Fibroblast of skin of abdomen (primary cell): ENCODE measurements around the gene DPM2.

Source experiments
- DNase-seq: peaks from one replicate; pipeline ENCODE4 v3.0.0-alpha.2; 2013

DPM2 gene

DNA sequence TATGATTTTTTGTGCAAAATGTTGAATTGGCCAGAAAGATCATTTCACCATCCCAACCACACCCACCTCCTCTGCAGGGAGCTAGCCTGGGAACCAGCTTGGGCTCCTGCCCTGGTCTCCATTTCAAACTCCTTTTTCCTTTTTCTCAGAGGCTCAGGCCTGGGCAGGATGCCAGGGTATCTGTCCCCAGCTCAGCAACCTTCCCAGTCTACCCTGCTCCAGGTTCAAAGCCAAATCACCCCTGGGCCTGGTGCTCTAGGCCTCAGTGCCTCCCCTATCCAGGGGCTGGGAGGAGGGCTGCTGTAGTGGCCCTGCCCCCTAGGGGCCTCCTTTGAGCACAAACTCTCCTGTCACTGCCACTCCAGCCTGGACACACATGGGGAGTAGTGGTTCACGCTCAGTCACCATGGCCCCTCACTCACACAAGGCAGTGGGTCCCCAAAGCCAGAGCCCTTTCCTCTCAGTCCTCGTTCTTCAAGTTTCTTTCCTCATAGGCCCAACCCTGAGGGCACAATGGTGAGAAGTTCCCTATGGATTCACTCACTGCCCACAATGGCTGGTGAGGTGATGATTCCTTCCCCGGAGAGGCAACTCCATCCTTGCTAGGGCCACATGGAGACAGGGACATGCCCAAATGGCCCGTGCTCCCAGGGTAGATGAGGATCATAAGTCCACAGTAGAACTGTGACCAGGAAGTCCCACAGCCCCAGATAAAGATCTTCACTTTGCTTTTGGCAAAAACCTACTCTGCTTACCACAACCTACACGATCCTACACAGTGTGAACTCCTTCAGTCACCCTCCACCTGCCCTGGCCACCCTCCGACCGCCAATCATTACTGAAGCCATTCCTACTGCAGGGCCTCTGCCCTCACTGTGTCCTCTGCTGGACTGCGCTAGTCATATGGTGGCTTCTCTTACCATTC is 19.2 kb downstream of the DPM2 start:
- no peak for DNase-seq

DNA sequence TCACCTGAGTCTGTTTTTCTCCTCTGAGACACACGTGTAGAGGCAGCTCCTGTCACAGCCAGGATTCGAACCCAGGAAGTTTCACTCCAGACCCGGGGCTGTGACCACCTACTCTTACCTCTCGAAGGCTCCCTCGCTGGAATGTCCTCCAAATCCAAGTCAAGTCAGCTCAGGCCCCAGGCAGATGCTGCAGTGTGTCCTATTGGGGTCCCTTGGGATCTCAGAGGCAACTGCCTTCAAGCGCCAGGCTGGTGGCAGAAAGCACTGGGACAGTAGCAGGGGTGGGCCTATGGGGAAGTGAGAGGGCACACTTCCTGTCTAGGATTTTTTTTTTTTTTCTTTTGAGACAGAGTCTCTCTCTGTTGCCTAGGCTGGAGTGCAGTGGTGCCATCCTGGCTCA is 20.1 kb downstream of the DPM2 start:
- no peak for DNase-seq

GRCh38 chr9:127916720-127917581 is 20.7 kb downstream of the DPM2 start, which contains the start of gene ST6GALNAC4:
Gene ST6GALNAC4, minus strand, starts transcription at chr9:127917041. Its CDS starts 622 bp downstream, at chr9:127916419.
- peak; percentile 93 for DNase-seq

DNA sequence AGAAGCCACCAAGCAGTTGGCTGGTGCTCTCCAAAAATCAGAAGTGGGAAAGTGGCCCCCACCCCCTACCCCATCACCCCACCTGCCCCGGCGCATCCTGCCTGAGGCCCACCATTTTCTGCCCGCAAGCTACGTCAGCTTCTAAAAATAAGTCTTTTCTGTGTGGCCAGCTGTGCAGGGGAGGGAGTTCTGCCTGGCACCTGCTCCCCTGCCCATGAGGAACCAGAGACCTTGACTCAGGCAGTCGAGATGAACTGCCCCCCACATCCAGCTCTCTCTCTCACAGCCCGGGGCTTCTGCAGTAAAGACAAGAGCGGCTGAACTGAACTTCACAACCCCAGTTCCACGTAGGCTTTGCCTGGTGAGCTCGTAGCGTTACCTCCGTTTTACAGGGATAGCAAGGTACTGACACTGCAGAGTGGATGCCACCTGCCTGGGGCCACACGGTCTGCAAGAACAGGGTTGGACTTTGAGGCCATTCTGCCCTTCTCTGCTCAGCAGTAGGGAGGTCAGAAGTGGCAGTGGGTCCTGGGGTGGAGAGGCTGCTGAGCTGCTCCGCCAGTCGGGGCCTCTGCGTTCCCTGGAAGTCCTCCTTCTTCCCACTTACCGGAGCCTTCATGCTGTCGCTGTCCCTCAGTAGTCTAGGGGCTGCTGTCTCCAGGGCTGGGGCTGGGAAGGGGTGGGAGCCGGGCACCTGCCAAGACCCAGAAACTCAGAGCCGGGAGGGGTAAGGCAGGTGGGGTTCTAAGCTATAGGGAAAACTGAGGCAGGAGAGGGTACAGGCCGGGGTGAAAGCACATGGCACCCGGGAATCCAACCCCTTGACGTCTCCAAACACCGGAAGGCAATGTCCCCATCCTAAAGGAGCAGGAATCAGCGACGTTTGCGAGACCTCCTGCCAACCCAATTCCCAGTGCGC is 21.6 kb downstream of the DPM2 start:
- no peak for DNase-seq

DNA sequence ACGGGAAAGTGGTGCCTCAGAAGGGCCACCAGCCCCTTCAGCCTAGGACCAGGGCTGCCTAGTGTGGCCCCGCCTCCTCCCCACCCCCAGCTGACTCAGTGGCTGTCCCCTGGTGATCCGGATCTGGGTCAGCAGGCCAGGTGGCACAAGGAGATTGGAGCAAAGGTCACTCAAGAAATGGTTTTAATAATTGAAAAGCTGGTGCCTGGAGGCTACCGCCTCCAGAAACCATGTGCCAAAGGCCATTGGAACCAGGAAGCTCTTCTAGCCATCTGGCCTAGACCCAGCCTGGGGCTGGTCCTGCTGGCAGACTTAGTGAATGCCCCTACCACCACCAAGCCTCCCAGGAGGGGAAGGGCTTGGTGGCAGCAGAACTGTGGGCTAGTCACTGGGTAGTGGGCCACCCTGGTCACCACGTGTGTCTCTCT is 22.3 kb downstream of the DPM2 start:
- DNase-seq, result no peak

DNA sequence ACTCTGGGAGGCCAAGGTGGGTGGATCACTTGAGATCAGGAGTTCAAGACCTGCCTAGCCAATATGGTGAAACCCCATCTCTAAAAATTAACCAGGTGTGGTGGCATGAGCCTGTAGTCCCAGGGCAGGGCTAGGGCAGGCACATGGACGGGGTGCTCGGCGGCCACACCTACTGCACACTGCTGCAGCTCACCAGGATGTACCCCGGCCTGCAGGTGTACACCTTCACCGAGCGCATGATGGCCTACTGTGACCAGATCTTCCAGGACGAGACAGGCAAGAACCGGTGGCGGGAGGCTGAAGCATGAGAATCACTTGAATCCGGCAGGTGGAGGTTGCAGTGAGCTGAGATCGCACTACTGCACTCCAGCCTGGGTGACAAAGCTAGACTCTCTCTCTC is 24.0 kb downstream of the DPM2 start:
- DNase-seq, result no peak

GRCh38 chr9:127912882-127913281 is 24.8 kb downstream of the DPM2 start:
- no peak for DNase-seq

GRCh38 chr9:127912296-127912695 is 25.4 kb downstream of the DPM2 start:
- DNase-seq, result no peak

DNA sequence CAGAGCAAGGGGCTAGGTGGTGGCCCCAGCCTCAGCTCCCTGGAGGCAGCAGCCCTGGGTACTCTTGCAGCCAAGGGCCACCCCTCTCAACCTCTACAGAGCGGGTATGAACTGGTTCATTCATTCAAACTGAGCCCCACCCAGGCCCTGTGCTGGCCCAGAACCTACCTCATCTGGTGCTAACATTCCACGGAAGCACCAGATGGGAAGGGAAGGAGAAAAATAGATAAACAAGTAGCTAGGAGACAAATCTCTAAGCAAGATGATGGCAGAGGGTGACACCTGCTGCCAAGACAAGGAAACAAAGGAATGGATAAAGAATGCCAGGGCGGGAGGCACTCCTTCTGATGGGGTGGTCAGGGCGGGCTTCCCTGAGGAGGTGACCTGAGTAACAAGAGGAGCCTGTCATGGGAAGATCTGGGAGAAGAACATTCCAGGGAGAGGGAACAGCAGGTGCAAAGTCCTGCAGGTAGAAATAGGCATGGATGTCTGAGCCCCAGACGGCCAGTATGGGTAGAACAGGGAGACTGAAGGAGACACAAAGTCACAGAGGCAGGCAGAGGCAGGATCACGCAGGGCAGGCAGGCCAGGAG is 26.9 kb downstream of the DPM2 start:
- DNase-seq, result no peak

DNA sequence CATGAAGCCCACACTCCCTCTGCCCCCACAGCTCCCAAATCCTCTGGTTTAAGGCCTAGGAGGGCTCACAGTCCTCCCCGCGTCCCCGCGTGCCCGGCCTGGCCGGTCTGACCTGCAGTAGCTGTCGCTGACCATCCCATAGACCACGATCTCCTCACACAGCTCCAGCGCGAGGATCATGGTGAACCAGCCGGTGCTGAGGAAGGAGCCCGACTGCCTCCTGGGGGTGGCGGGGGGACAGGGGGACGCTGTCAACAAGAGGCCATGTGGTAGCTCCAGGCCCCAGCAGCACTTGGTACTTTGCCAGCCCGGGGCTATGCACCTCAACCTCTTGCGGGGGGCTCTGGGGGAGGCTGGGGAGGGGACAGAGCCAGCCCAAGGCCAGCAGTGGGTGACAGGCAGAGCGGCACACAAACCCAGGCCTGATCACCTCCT is 27.8 kb downstream of the DPM2 start:
- no peak for DNase-seq

GRCh38 chr9:127908660-127908926 is 29.1 kb downstream of the DPM2 start:
- DNase-seq, result no peak

GRCh38 chr9:127907867-127908659 is 29.6 kb downstream of the DPM2 start:
- DNase-seq, result no peak

- no peak for DNase-seq
These were observed 31.9 kb downstream of the DPM2 start for GRCh38 chr9:127905788-127906191.

DNA sequence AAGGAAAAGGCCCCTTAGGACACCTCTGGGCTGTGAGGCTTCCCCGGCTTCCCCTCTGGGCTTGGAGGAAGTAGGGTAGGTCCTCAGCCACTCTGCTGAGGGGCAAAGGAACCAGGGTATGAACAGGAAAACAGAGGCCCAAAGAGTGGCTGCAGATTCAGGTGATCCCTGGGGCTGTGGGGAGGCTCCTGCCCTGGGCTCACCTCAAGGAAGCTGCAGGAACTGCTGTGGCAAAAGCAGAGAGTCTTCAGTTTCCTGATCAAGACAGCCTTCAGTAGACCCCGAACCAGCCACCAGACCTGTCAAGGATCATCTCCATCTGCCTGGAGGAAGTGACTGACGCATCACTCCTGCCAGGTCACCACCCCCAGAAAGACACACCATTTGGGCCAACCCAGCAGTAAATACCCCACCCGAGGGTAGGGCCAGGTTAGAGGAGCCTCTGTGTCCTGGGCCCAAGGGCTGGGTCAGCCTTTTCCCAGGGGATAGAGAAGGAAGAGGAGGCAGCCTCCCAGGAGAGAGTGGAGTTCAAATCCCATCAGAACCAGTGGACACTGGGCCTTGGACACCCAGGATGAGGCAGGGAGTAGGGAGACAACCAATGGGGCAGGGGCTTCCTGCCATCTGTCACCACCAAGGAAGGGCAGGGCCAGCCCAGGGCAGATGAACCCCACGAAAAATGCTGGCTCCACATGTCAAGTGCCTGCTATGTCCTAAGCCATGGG is 32.5 kb downstream of the DPM2 start:
- DNase-seq, result no peak

DNA sequence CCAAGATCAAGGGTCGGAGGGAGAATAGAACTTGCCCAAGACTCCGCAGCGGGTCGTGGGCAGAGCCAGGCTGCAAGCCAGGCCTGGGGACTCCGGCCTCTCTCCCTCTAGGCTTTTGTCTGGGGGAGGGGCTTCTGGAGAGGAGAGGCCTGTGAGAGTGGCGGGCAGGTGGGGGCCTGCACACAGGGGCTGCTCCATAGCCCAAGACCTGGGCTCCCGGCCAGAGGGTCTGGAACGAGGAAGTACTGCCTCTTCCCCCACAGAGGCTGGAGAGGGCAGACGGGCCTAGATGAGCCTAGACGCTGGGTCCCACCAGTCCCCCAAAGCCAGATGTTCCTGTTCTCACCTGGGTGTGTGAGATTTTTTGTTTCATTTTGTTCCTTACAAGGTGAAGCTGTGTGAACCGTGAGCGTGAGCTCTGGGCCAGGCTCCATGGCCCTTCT is 33.1 kb downstream of the DPM2 start:
- no peak for DNase-seq

DNA sequence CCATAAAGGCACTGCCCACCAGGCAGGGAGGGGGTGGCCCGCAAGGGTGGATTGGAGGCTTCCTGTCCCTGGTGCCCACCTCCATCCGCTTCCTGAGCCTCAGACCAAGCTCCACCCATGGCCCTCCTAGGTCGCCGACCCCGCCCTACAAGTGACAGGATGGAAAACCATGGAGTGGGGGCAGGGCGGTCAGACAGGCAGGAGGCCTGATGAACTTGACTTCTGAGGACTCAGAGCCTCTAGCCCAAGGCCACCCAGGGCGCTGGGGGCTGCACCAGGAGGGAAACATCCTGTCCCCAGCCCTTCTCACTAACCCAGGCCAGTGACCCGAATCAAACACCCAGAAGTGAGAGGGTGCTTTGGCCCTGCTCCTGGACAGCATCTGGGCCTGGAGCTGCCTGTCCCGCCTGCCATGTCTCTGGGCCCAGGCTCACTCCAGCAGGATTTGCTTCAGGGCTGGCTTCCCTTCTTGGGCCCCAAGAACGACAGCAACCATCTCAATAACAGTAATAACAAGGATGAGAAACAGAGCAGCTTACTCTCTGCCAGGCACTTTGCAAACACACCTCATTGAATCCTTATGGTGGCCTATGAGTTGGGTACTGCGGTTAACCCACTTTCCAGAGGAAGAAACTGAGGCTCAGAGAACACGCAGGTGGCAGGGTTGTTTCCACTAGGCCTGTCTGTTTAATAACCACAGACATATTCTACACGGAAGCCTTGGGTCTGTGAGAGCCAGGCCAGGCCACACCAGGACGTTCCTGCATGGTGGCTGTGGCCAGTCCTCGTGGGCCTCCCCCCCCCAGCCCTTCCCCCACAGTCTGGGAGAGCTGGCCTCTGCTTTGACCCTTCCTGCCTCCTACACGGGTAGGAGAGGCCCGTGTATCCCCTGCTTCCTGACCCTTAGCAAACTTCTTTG is 33.8 kb downstream of the DPM2 start:
- DNase-seq, result no peak

DNA sequence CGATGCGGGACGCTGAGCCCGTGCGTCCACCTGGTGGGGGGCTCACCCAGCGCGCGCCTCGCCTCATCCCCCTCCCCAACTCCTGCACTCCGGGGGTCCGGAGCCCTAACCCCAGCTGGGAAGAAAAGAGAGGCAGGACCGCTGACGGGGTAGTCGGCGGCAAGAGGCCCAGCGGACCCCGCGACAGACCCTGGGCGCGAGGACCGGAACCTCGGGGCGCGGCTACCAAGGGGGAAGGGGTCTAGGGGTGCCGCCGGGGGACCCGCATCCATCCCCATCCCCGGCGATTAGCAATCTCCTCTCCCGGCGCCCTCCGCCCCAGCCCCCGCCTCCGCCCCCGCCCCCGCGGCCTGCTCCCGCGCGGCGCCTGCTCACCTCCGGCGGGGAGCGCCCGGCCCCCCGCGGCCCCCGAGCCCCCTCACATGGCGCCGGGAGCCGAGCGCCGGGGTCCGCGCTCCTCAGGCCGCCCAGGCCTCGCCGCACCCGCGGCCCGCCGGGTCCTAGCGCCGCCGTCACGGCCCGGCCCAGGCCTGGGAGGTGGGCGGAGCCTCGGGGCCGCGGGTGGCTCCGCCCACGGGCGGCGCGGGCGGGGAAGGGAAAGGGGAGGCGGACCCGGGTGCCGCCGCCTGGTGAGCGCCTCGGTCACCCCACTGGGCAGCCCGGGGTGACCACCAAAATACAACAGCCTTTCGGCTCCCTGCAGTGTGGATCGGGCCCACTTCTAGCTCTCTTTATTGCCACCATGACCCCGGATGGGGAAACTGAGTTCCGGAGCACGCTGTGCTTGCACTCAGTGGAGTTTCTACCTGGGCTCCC is 38.3 kb downstream of the DPM2 start, which contains the start of gene ST6GALNAC6:
Gene ST6GALNAC6 (minus strand): TSS at position 476 of the 816 bp plus-strand sequence. CDS start 1,622 bp downstream, outside the sequence.
- DNase-seq, result peak; percentile 76

- peak; percentile 88 for DNase-seq
These were observed 39.1 kb downstream of the DPM2 start for GRCh38 chr9:127898433-127899127.
